Stimulated activated CD4-positive, alpha-beta T cell treated with anti-CD3 and anti-CD28 coated beads, TNF-alpha, amount 100 ng/mL, for 4 hours (primary cell): ENCODE measurements around the gene MED12.
A peak's percentile ranks its signal among the peaks of the same experiment; 100 is the strongest.

Experiments
- DNase-seq, 3 experiments: peaks; one replicate each; pipeline ENCODE4 v3.0.0-alpha.2; 2020; ENCODE audit warnings: low read depth in 3 of 3

The MED12 gene

GRCh38 chrX:71107245-71107644 is 11.2 kb upstream of the MED12 start:
- no peak for DNase-seq

GRCh38 chrX:71107762-71108360 is 10.5 kb upstream of the MED12 start:
- DNase-seq = no peak

DNA sequence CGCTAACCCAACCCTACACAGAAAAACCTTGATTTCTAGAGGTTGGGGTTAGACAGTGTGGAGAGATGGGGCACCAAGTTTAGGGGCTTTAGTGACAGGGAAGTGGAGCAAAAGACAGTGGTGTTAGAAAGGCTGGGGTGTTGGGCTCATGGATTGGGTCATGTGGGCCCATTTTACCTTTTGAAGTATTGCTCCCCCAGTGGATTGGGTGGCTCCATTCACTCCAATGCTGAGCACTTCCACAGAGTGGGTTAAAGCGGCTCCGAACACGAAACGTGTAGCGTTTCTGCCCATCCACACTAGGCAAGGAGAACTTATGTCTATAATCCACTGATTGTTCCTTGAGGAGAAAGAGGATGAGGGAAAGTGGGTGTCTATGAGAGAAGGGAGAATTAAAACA is 9.3 kb upstream of the MED12 start:
- DNase-seq = no peak

DNA sequence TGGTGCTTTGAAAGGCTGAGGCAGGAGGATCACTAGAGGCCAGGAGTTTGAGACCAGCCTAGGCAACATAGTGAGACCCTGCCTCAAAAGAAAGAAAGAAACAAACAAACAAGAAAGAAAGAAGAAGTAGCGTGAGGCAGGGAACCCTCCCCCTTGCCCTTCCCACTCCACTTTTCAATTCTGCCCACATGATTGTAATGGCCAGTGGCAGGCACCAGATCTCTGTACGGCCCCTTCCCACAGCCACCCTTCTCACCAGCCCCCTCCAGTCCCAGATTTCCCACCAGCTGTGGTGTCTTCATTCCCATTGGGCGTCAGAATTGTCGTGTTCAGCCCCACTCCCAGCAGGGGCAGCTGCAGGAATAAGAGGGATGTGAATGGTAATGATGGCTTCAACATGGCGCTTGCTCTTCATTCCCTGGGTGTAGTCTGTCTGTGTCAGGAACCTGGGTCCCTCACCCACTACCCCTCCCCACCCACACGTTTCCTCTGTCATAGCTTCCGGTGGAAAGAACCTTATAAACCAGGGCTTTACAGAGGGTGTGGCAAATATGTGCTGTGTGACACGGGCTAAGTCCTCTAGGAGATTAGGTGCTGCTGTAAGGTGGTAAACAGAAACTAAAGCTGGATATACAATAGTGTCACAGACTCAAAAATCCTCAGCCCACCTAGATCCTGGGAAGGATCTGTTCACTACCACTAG is 7.1 kb upstream of the MED12 start, which contains the start of gene IL2RG:
Gene IL2RG, minus strand, starts transcription at position 437 of the 703 bp plus-strand sequence. Its CDS starts 38 bp downstream, at position 399.
- DNase-seq = peak in 2 of 3 experiments; percentile 54 to 65

DNA sequence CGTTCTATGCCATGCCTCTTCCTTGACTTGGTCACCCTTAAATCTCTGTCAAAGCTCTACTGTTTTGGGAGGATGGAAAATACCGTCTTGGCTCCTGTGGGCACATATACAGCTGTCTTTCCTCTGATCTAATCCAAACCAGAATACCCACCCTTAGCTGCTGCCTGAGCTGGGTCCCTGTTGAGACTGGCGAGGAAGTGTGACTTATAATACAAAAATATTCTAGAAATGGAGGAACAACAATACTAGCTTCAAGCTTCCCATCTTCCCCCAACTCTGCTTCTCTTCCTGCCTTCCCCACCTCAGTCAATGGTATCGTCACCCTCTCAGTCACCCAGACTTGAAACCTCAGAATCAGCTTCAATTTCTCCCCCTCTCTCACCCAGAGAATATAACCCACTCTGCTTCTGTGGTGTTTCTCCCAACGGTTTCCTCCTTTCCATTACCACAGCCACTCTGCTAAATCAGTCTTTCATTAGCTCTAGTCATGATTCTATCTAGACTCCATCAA is 6.4 kb upstream of the MED12 start:
- no peak for DNase-seq

- DNase-seq = no peak
Observed at GRCh38 chrX:71117358-71117757, 1.0 kb upstream of the MED12 start.

DNA sequence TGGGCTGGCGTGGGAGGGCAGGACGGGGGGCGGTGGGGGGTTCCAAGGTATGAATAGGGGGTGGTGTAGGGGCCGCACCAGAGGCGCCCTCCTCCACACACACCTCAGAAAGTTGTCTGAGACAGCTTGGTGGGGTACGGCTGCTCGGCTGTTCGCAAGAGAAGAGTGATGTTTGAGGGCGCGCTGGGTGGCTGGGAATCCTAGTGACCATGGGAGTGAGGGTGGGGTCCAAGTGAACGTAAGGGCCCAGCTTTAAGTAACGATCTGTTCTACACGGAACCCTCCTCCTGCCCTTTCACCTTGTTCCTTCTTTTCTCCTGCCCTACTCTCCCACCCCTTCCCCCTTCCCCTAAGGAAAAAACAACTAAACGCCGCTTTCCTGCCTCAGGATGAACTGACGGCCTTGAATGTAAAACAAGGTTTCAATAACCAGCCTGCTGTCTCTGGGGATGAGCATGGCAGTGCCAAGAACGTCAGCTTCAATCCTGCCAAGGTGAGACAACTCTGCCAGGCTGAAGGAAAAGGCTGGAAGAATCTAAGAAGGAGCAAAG is 664 bp downstream of the MED12 start:
- no peak for DNase-seq

- DNase-seq = no peak
Observed at GRCh38 chrX:71128166-71128833, 9.9 kb downstream of the MED12 start.

GRCh38 chrX:71128915-71129765 is 10.7 kb downstream of the MED12 start:
- DNase-seq = peak; percentile 49 to 53 (median 50)

GRCh38 chrX:71131510-71131909 is 13.1 kb downstream of the MED12 start:
- no peak for DNase-seq

- no peak for DNase-seq
Observed at GRCh38 chrX:71140440-71140839, 22.0 kb downstream of the MED12 start.

- DNase-seq = no peak
Observed at GRCh38 chrX:71143508-71143907, 25.1 kb downstream of the MED12 start.

DNA sequence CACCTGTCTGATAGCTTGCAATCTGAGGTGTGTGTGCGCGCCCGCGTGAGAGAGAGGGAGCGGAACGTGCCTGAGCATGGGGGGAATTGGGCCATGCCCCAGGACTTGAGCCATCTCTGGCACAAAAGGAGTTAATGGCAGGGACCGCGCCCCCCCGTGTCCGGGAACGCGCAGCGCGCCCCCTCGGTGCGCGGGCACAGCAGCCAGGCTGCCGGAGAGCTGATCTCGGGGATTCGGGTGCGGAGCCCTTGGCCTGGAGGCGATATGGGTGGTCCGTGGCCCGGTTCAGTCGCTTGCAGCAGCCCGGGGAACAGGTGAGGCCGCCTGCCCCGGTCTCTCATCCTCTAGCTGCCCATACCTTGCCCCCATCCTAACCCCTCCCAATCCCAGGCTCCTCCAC is 26.3 kb downstream of the MED12 start, which contains the start of gene NLGN3:
Gene NLGN3, plus strand, starts transcription at position 191 of the 400 bp plus-strand sequence. CDS start 2,909 bp downstream, outside the sequence.
- DNase-seq = no peak

- no peak for DNase-seq
Observed at GRCh38 chrX:71147496-71148277, 29.3 kb downstream of the MED12 start.

GRCh38 chrX:71148278-71148663 is 29.9 kb downstream of the MED12 start:
- DNase-seq = no peak

DNA sequence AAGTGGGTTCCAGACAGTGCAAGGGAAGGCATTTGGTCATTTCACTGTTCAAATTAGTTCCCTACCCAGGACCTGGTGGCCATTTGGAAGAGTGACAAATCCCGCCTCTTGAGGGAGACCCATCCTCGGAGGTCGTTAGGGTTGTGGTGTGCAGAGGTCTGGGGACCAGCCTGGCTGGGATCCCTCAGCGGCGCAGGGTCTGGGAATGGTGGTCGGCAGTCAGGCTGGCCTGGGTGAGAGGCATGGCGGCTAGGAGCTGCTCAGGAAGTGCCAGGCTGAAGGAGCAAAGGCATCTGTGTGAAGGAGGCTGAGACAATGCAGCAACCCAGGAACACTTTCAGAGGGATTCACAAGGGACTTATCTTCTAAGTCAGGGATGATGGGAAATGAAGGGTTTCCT is 33.0 kb downstream of the MED12 start:
- no peak for DNase-seq

- no peak for DNase-seq
Observed at GRCh38 chrX:71154196-71154595, 35.8 kb downstream of the MED12 start.

- DNase-seq = no peak
Observed at GRCh38 chrX:71154641-71155040, 36.2 kb downstream of the MED12 start.

GRCh38 chrX:71158603-71159002 is 40.2 kb downstream of the MED12 start:
- DNase-seq = no peak

- no peak for DNase-seq
Observed at GRCh38 chrX:71159335-71159734, 40.9 kb downstream of the MED12 start.

GRCh38 chrX:71160475-71160874 is 42.1 kb downstream of the MED12 start:
- no peak for DNase-seq
